ENCODE results near the gene NPTN. TPM values are rescaled to one million over a fixed set of nuclear protein-coding genes. Genes with fewer than 3 reads are reported as not detected.
A peak's percentile ranks its signal among the peaks of the same experiment; 100 is the strongest.

Gene NPTN
- polyA plus RNA-seq, 2 of the 4 experiments (the other 2 are of a cell fraction), result 150 to 201 TPM

GRCh38 chr15:73601451-73602445 is 31.4 kb downstream of the NPTN start:
- Histone ChIP-seq H3K4me1 (peaks cover 41% of the 10 kb centered on the region), H3K9me3 (no peaks in the 10 kb centered on the region), H3K27ac (peak overlapping the region; percentile 45 to 62), H3K4me2 (peak overlapping the region; percentile 73), H3K4me3 (0 out of 3 replicates have a peak overlapping the region, but pooled peaks have one; percentile 12)
- ATAC-seq (peak; percentile 74 to 86), FAIRE-seq (no peak), DNase-seq (ENCODE audit: low read depth in 1 of 2, low spot score in 1 of 2) (peak; percentile 17 to 42)
- ChIA-PET CTCF (interaction anchor here (0.7 to 9.8 kb wide), 9 partner anchors 8 to 775 kb away, joined by 3 to 99 read pairs (median 3); partner anchors contain the start of gene NPTN), POLR2A (interaction anchor here (3.8 kb wide), 1 partner anchor 32 kb away, joined by 21 read pairs; the partner anchor contains the start of gene NPTN)
- TF ChIP-seq MAX (IDR thresholded peaks at IDR 0.05) (0 out of 2 replicates have a peak, but pooled peaks have one; percentile 7), CEBPB (IDR thresholded peaks at IDR 0.05) (peak; percentile 69 to 90; a peak in 3 of 4 replicates), FOSL2 (IDR thresholded peaks at IDR 0.05) (no peak), FOSL2 (CRISPR knock-in tag; IDR thresholded peaks at IDR 0.05) (peak; percentile 35; the same call in 1 of the 2 replicates), ZC3H11A (IDR thresholded peaks at IDR 0.05) (no peak), USF2 (IDR thresholded peaks at IDR 0.05) (no peak), MAZ (IDR thresholded peaks at IDR 0.05; ENCODE audit: borderline replicate concordance, low read depth, low read length) (no peak), RCOR1 (IDR thresholded peaks at IDR 0.05; ENCODE audit: low read depth, low read length) (no peak)
- 51% methylated on average over 7 of the region's 7 CpGs for WGBS (ENCODE audit: missing lambda C conversion rate)

GRCh38 chr15:73600413-73601335 is 32.5 kb downstream of the NPTN start:
- DNase-seq (ENCODE audit: low read depth in 1 of 2, low spot score in 1 of 2), result no peak
- Histone ChIP-seq H3K4me2 (peak overlapping the region; percentile 73), H3K4me3 (no peak overlapping the region), H3K9me3 (no peaks in the 10 kb centered on the region), H3K27ac (peak overlapping the region; percentile 45 to 62), H3K4me1 (peaks cover 41% of the 10 kb centered on the region)
- POLR2A ChIA-PET, result interaction anchor here (3.8 kb wide), 1 partner anchor 33 kb away, joined by 21 read pairs; the partner anchor contains the start of gene NPTN
- peak in 1 of 2 experiments; percentile 17; a peak in 2 of 6 replicates for ATAC-seq
- WGBS (ENCODE audit: missing lambda C conversion rate), result 89% methylated on average over 5 of the region's 5 CpGs
- FAIRE-seq, result no peak
- CTCF ChIA-PET, result interaction anchor here (0.9 to 9.8 kb wide), 6 partner anchors 9 to 99 kb away, joined by 3 to 99 read pairs (median 3); partner anchors contain the start of gene NPTN
- TF ChIP-seq ZC3H11A (IDR thresholded peaks at IDR 0.05) (no peak), CEBPB (IDR thresholded peaks at IDR 0.05) (0 out of 4 replicates have a peak, but pooled peaks of 1 of the 2 experiments have one; percentile 3), E2F6 (IDR thresholded peaks at IDR 0.05; ENCODE audit: borderline replicate concordance, low read depth) (no peak)

- Histone ChIP-seq H3K4me1 (peaks cover 41% of the 10 kb centered on the region), H3K9me3 (no peaks in the 10 kb centered on the region), H3K4me2 (peak overlapping the region; percentile 73), H3K27ac (peak overlapping the region in 1 of 2 experiments; percentile 30; a peak in 1 of 6 replicates), H3K4me3 (no peak overlapping the region)
- POLR2A ChIA-PET, result no interaction called here
- CTCF ChIA-PET, result interaction anchor here (9.8 kb wide), 1 partner anchor 35 kb away, joined by 99 read pairs; the partner anchor contains the start of gene NPTN
- WGBS (ENCODE audit: missing lambda C conversion rate), result 69% methylated on average over 1 of the region's 1 CpG
- ATAC-seq (peak; percentile 54 to 62; a peak in 4 of 6 replicates), FAIRE-seq (no peak), DNase-seq (ENCODE audit: low read depth in 1 of 2, low spot score in 1 of 2) (peak; percentile 35 to 53)
- TF ChIP-seq ZNF302 (CRISPR knock-in tag; IDR thresholded peaks at IDR 0.05), result no peak
- no peak for TF ChIP-seq KDM1A (IDR thresholded peaks at IDR 0.05; ENCODE audit: low read depth)
- no peak for TF ChIP-seq E2F6 (IDR thresholded peaks at IDR 0.05; ENCODE audit: borderline replicate concordance, low read depth)
- TF ChIP-seq NPAS2 (CRISPR knock-in tag; IDR thresholded peaks at IDR 0.05; ENCODE audit: borderline replicate concordance), result no peak
- TF ChIP-seq BCL3 (IDR thresholded peaks at IDR 0.05), result no peak
- TF ChIP-seq EHF (CRISPR knock-in tag; IDR thresholded peaks at IDR 0.05), result no peak
- no peak for TF ChIP-seq POLR2AphosphoS2 (conservative IDR thresholded peaks at IDR 0.05; ENCODE audit: low read length)
- TF ChIP-seq FOXS1 (CRISPR knock-in tag; IDR thresholded peaks at IDR 0.05), result no peak
- TF ChIP-seq BHLHE40 (IDR thresholded peaks at IDR 0.05; ENCODE audit: low read depth, low read length), result no peak
- TF ChIP-seq HEYL (CRISPR knock-in tag; IDR thresholded peaks at IDR 0.05), result no peak
- no peak for TF ChIP-seq HES2 (IDR thresholded peaks at IDR 0.05)
- no peak for TF ChIP-seq REST (IDR thresholded peaks at IDR 0.05)
- no peak for TF ChIP-seq CEBPB (IDR thresholded peaks at IDR 0.05)
Measured at GRCh38 chr15:73599934-73600333, 33.3 kb downstream of the NPTN start.

Data from A549 (cell line).